Right renal pelvis (tissue), 4 donors: Measurements from ENCODE around the gene SPINK6. TPM values are rescaled to one million over a fixed set of nuclear protein-coding genes. Genes with fewer than 3 reads are reported as not detected.

ENCODE experiments used
- DNase-seq, 4 donors: peaks; one replicate each; pipeline ENCODE4 v3.0.0-alpha.2; 2013; ENCODE audit warnings: low read depth in 4 of 4, low spot score in 3 of 4, missing footprints in 1 of 4
- polyA plus RNA-seq, 4 donors: library from polyadenylated mRNA; unstranded; fragments of 120-200 nt; gene quantifications; one replicate each; pipeline ENCODE4 v1.2.1, GENCODE V29; 2013; ENCODE audit not compliant: insufficient read length in 4 of 4

Gene SPINK6
- not detected for polyA plus RNA-seq

GRCh38 chr5:148202531-148203203 lies at the start of gene SPINK6:
TSS of gene SPINK6 (plus strand) at chr5:148203042. CDS start at chr5:148203097, 55 bp downstream.
- DNase-seq = no peak

- no peak for DNase-seq
These were observed 46.2 kb upstream of the SPINK6 start for GRCh38 chr5:148156609-148157008.

GRCh38 chr5:148162038-148162437 lies 40.8 kb upstream of the SPINK6 start:
- DNase-seq = no peak

- DNase-seq = no peak
These were observed 39.5 kb upstream of the SPINK6 start for GRCh38 chr5:148163345-148163744.

- DNase-seq = no peak
These were observed 36.1 kb upstream of the SPINK6 start for GRCh38 chr5:148166550-148167283.

GRCh38 chr5:148168246-148168645 lies 34.6 kb upstream of the SPINK6 start, which contains the start of gene SPINK14:
TSS of gene SPINK14 (plus strand) at chr5:148168546. CDS start at chr5:148169733, 1,187 bp downstream.
- DNase-seq = no peak

- no peak for DNase-seq
These were observed 30.5 kb upstream of the SPINK6 start for GRCh38 chr5:148172377-148172776.

- DNase-seq = no peak
These were observed 26.4 kb upstream of the SPINK6 start for GRCh38 chr5:148176480-148176879.

- no peak for DNase-seq
These were observed 25.6 kb upstream of the SPINK6 start for GRCh38 chr5:148177207-148177606.

GRCh38 chr5:148179234-148179824 lies 23.5 kb upstream of the SPINK6 start:
- DNase-seq = peak in 2 of 4 donors; percentile 4 to 20

GRCh38 chr5:148186248-148187003 lies 16.4 kb upstream of the SPINK6 start:
- DNase-seq = no peak

- no peak for DNase-seq
These were observed 11.8 kb upstream of the SPINK6 start for GRCh38 chr5:148191010-148191409.

GRCh38 chr5:148193202-148193601 lies 9.6 kb upstream of the SPINK6 start:
- DNase-seq = no peak

GRCh38 chr5:148201151-148201550 lies 1.7 kb upstream of the SPINK6 start:
- DNase-seq = no peak

- no peak for DNase-seq
These were observed 2.4 kb downstream of the SPINK6 start for GRCh38 chr5:148205044-148205806.

GRCh38 chr5:148205865-148206264 lies 3.0 kb downstream of the SPINK6 start:
- no peak for DNase-seq

- DNase-seq = no peak
These were observed 3.8 kb downstream of the SPINK6 start for GRCh38 chr5:148206620-148207019.

- no peak for DNase-seq
These were observed 5.4 kb downstream of the SPINK6 start for GRCh38 chr5:148208226-148208625.

- no peak for DNase-seq
These were observed 6.4 kb downstream of the SPINK6 start for GRCh38 chr5:148209151-148209770.
